Measurements from ENCODE around the gene RNU1-3.
"Not testable (repeated sequence)": the region's sequence is repeated elsewhere in the genome, so short reads cannot be mapped to it uniquely, and the experiment has no call there.

The RNU1-3 gene

GRCh38 chr1:16646716-16647115, 20.0 kb downstream of the RNU1-3 start:
- not testable (repeated sequence) for H3K27ac ChIP-seq (ENCODE audit: low read length); H3K9me3 ChIP-seq (ENCODE audit: insufficient read depth, low read depth, low read length); H3K9ac ChIP-seq (ENCODE audit: low read depth, low read length); H3K4me1 ChIP-seq (ENCODE audit: insufficient read depth, low read length); H3K4me3 ChIP-seq (ENCODE audit: low read length); H3K36me3 ChIP-seq (ENCODE audit: insufficient read depth, low read depth, low read length)
- H3K27me3 ChIP-seq (ENCODE audit: insufficient read depth, low read length) = peaks cover 50% of the 10 kb centered on the region

- not testable (repeated sequence) for H3K9me3 ChIP-seq (ENCODE audit: insufficient read depth, low read depth, low read length); H3K4me1 ChIP-seq (ENCODE audit: insufficient read depth, low read length); H3K4me3 ChIP-seq (ENCODE audit: low read length); H3K27ac ChIP-seq (ENCODE audit: low read length); H3K9ac ChIP-seq (ENCODE audit: low read depth, low read length); H3K36me3 ChIP-seq (ENCODE audit: insufficient read depth, low read depth, low read length)
- peaks cover 50% of the 10 kb centered on the region for H3K27me3 ChIP-seq (ENCODE audit: insufficient read depth, low read length)
Observed at GRCh38 chr1:16646061-16646664, 20.6 kb downstream of the RNU1-3 start.

- H3K9ac ChIP-seq (ENCODE audit: low read depth, low read length) = peak overlapping the region; percentile 95; the same call in 1 of the 2 replicates
- H3K9me3 ChIP-seq (ENCODE audit: insufficient read depth, low read depth, low read length); H3K36me3 ChIP-seq (ENCODE audit: insufficient read depth, low read depth, low read length); H3K4me1 ChIP-seq (ENCODE audit: insufficient read depth, low read length); H3K27ac ChIP-seq (ENCODE audit: low read length): not testable (repeated sequence)
- H3K27me3 ChIP-seq (ENCODE audit: insufficient read depth, low read length) = peaks cover 50% of the 10 kb centered on the region
- peak overlapping the region; percentile 93; the same call in 1 of the 2 replicates for H3K4me3 ChIP-seq (ENCODE audit: low read length)
Observed at GRCh38 chr1:16645271-16646060, 21.3 kb downstream of the RNU1-3 start.

GRCh38 chr1:16644482-16645270, 22.1 kb downstream of the RNU1-3 start:
- H3K4me1 ChIP-seq (ENCODE audit: insufficient read depth, low read length); H3K27ac ChIP-seq (ENCODE audit: low read length); H3K9me3 ChIP-seq (ENCODE audit: insufficient read depth, low read depth, low read length); H3K36me3 ChIP-seq (ENCODE audit: insufficient read depth, low read depth, low read length): not testable (repeated sequence)
- H3K9ac ChIP-seq (ENCODE audit: low read depth, low read length) = peak overlapping the region; percentile 95
- H3K4me3 ChIP-seq (ENCODE audit: low read length) = peak overlapping the region; percentile 93
- peaks cover 45% of the 10 kb centered on the region for H3K27me3 ChIP-seq (ENCODE audit: insufficient read depth, low read length)

GRCh38 chr1:16644193-16644481, 22.6 kb downstream of the RNU1-3 start:
- H3K36me3 ChIP-seq (ENCODE audit: insufficient read depth, low read depth, low read length) = no peaks in the 10 kb centered on the region
- H3K4me1 ChIP-seq (ENCODE audit: insufficient read depth, low read length) = no peaks in the 10 kb centered on the region
- peak overlapping the region; percentile 93 for H3K4me3 ChIP-seq (ENCODE audit: low read length)
- no peak overlapping the region for H3K27ac ChIP-seq (ENCODE audit: low read length)
- H3K27me3 ChIP-seq (ENCODE audit: insufficient read depth, low read length) = peaks cover 40% of the 10 kb centered on the region
- H3K9me3 ChIP-seq (ENCODE audit: insufficient read depth, low read depth, low read length) = no peaks in the 10 kb centered on the region
- peak overlapping the region; percentile 95 for H3K9ac ChIP-seq (ENCODE audit: low read depth, low read length)

- not testable (repeated sequence) for H3K9me3 ChIP-seq (ENCODE audit: insufficient read depth, low read depth, low read length); H3K36me3 ChIP-seq (ENCODE audit: insufficient read depth, low read depth, low read length); H3K27ac ChIP-seq (ENCODE audit: low read length); H3K4me1 ChIP-seq (ENCODE audit: insufficient read depth, low read length)
- peaks cover 36% of the 10 kb centered on the region for H3K27me3 ChIP-seq (ENCODE audit: insufficient read depth, low read length)
- peak overlapping the region; percentile 93 for H3K4me3 ChIP-seq (ENCODE audit: low read length)
- H3K9ac ChIP-seq (ENCODE audit: low read depth, low read length) = peak overlapping the region; percentile 95
Observed at GRCh38 chr1:16643476-16644192, 23.1 kb downstream of the RNU1-3 start.

- not testable (repeated sequence) for H3K9me3 ChIP-seq (ENCODE audit: insufficient read depth, low read depth, low read length); H3K4me1 ChIP-seq (ENCODE audit: insufficient read depth, low read length); H3K27ac ChIP-seq (ENCODE audit: low read length); H3K9ac ChIP-seq (ENCODE audit: low read depth, low read length); H3K36me3 ChIP-seq (ENCODE audit: insufficient read depth, low read depth, low read length); H3K4me3 ChIP-seq (ENCODE audit: low read length)
- peaks cover 30% of the 10 kb centered on the region for H3K27me3 ChIP-seq (ENCODE audit: insufficient read depth, low read length)
Observed at GRCh38 chr1:16643001-16643411, 23.7 kb downstream of the RNU1-3 start.

GRCh38 chr1:16642025-16642966, 24.5 kb downstream of the RNU1-3 start:
- H3K27me3 ChIP-seq (ENCODE audit: insufficient read depth, low read length) = peaks cover 26% of the 10 kb centered on the region
- not testable (repeated sequence) for H3K4me3 ChIP-seq (ENCODE audit: low read length); H3K27ac ChIP-seq (ENCODE audit: low read length); H3K4me1 ChIP-seq (ENCODE audit: insufficient read depth, low read length); H3K9me3 ChIP-seq (ENCODE audit: insufficient read depth, low read depth, low read length); H3K9ac ChIP-seq (ENCODE audit: low read depth, low read length); H3K36me3 ChIP-seq (ENCODE audit: insufficient read depth, low read depth, low read length)

- H3K27ac ChIP-seq (ENCODE audit: low read length); H3K9ac ChIP-seq (ENCODE audit: low read depth, low read length); H3K4me3 ChIP-seq (ENCODE audit: low read length); H3K9me3 ChIP-seq (ENCODE audit: insufficient read depth, low read depth, low read length); H3K36me3 ChIP-seq (ENCODE audit: insufficient read depth, low read depth, low read length); H3K4me1 ChIP-seq (ENCODE audit: insufficient read depth, low read length): not testable (repeated sequence)
- peaks cover 20% of the 10 kb centered on the region for H3K27me3 ChIP-seq (ENCODE audit: insufficient read depth, low read length)
Observed at GRCh38 chr1:16641159-16641975, 25.4 kb downstream of the RNU1-3 start.

- H3K9me3 ChIP-seq (ENCODE audit: insufficient read depth, low read depth, low read length); H3K4me1 ChIP-seq (ENCODE audit: insufficient read depth, low read length); H3K27ac ChIP-seq (ENCODE audit: low read length); H3K4me3 ChIP-seq (ENCODE audit: low read length); H3K9ac ChIP-seq (ENCODE audit: low read depth, low read length); H3K36me3 ChIP-seq (ENCODE audit: insufficient read depth, low read depth, low read length); H3K27me3 ChIP-seq (ENCODE audit: insufficient read depth, low read length): not testable (repeated sequence)
Observed at GRCh38 chr1:16639091-16640031, 27.4 kb downstream of the RNU1-3 start.
